NCI-H2107 treated with DMSO at 0.1 percent for 48 hours (cell line): ENCODE measurements around the gene MITF.

Experiments
- DNase-seq: peaks from one replicate; lab custom pipeline; 2025; ENCODE audit not compliant: unreplicated experiment; lab: John Stamatoyannopoulos, UW

Gene MITF, protein sequence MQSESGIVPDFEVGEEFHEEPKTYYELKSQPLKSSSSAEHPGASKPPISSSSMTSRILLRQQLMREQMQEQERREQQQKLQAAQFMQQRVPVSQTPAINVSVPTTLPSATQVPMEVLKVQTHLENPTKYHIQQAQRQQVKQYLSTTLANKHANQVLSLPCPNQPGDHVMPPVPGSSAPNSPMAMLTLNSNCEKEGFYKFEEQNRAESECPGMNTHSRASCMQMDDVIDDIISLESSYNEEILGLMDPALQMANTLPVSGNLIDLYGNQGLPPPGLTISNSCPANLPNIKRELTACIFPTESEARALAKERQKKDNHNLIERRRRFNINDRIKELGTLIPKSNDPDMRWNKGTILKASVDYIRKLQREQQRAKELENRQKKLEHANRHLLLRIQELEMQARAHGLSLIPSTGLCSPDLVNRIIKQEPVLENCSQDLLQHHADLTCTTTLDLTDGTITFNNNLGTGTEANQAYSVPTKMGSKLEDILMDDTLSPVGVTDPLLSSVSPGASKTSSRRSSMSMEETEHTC

DNA sequence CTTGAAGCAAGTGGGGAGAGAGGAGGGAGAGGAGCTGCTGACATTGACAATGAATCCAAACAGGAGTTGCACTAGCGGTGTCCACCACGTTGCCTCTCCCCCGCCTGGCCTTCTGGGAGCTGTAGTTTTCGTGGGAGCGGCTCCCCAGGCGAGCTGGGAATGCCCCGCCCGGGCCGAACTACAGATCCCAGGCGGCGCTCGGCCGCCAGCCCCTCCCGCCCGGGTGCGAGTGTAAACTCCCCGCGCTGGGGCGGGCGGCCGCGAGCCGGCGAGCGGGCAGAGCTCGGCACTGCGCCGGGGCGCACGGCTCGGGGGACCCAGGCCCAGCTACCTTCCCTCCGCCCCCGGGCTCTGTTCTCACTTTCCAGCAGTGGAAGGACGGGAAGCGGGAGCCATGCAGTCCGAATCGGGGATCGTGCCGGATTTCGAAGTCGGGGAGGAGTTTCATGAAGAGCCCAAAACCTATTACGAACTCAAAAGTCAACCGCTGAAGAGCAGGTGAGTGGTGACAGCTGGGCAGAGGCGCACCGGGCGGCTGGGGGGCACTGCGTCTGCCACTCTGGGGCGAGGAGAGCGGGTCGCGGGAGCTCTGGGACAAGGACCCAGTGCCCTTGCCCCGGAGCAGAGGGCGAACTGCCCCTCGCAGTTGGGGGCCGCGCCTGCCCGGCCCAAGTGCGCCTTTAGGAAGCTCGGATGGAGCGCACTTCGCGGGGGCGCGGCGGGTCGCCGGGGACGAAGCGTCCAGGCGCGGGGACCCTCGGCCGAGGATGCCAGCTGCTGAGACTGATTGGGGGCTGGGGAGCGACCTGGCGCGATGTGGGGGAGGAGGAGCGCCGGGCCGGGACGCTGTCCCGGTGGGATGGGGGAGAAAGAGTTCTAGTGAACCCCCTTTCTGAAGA, at the start of gene MITF:
MITF (plus strand) TSS at position 261 of the 899 bp plus-strand sequence; CDS start at position 395, 134 bp downstream.
- no peak for DNase-seq

GRCh38 chr3:69691860-69692259, 47.4 kb upstream of the MITF start:
- no peak for DNase-seq

GRCh38 chr3:69692761-69693160, 46.5 kb upstream of the MITF start:
- DNase-seq, result no peak

DNA sequence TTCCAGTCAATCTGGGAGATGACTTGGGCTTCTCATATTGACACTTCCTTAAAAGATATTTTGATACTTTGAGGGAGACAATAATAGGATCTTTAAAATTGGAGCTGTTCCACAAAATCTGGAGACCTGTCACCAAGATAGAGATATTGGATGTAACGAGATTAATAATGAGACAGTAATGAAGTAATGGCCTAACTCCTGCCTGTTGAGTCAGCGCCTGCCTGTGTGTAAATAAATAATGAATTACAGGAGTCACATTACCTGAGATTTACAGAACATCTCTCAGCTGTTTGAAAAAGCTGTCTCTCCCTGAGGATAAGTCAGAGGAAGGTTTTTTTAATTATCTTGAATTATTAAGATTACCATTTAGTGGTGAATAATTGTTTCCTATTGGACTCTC, 43.8 kb upstream of the MITF start:
- no peak for DNase-seq

- DNase-seq, result no peak
Measured at GRCh38 chr3:69695933-69696332, 43.3 kb upstream of the MITF start.

- DNase-seq, result no peak
Measured at GRCh38 chr3:69696367-69696766, 42.9 kb upstream of the MITF start.

DNA sequence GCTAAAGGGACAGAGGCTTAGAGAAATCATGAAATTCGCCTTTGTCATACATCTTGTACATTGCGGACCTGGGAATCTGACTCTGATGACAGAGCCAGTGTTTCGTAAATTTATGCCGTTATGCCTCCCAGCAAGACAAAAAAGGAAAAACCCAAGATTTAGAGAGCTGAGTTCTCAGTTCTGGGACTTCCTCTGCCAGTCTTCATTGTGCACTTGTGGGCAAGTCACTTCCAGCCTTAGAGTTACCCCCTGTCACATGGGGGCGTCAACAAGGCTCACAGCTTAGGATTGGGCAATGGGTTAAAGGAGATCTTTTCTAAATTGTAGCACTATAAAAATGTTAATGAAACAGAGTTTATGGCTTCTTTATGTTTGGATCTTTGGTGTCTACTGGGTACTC, 41.9 kb upstream of the MITF start:
- no peak for DNase-seq

DNA sequence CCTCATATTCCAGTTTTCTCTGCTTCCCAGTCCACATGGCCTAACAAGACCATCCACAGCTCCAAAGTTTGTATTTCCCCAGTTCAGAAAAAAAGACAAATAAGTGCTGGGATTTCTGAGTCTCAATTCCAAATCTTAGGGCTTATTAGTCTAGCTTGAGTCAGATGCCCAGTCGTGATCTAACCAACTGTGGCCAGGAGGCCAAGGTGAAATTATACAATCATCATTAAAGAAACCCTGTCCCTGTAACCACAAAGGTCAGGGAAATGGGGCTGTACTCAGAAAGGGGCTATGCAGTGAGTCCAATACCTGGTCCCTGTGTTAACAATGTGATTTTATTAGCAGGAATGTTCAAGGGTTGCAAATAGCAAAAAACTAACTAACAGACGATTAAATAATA, 40.5 kb upstream of the MITF start:
- no peak for DNase-seq

GRCh38 chr3:69699183-69699582, 40.1 kb upstream of the MITF start:
- DNase-seq, result no peak

- DNase-seq, result no peak
Measured at GRCh38 chr3:69700949-69701348, 38.3 kb upstream of the MITF start.

DNA sequence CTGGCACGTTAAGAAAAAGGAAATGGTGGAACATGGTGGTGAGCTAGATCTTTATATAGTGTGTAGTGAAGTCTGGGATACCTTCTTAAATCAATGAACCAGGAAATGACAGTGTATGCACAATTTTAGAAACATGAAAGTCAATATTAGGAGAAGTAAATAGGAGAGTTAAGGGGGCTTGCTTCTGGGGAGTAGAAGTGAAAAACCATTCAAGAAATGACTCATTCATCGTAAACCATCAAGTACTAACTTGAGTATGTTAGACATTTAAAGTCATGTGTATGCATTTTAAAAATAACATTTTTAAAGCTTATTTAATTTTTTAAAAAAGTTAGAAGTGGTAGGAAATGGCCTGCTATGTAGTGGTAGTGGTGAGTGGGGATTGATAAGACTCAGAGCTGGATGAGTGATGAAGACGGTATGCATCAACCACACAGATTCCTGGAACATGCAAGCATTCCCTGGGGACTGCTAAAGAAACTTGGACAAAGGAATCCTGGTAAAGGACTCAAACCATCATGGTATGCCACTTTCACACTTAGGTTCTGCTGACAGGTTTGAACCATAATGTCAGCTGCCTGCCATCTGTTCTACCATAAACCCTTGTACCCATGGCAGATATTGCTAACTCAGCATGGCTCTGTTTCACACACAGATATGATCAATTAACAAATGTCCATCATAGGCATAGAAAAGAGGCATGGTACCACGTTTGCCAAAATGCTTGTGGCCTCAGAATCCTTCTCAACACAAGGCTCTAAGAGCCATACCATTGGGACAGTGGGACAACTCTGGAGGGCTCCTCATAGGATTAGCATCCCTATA, 28.9 kb upstream of the MITF start:
- no peak for DNase-seq

GRCh38 chr3:69712269-69712668, 27.0 kb upstream of the MITF start:
- DNase-seq, result no peak

- no peak for DNase-seq
Measured at GRCh38 chr3:69712933-69713332, 26.3 kb upstream of the MITF start.

DNA sequence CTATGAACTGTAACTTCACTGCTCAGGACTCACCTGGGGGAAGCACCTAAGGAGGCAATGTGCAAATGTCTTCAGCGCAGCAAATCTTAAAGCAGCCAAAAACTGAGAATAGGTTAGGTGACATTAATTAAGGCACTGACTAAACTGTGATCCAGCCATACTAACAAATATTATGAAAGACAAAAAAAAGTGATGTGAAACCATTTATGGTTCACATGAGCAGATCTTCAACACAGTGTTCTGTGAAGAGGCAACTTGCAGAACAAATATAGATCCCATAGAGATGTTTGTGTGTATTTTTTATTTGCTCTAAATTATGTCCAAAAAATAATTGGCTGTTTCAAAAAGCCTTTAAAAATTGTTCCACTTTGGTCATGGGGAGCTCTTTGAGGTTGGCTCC, 24.1 kb upstream of the MITF start:
- DNase-seq, result no peak

- no peak for DNase-seq
Measured at GRCh38 chr3:69716119-69716518, 23.1 kb upstream of the MITF start.

- no peak for DNase-seq
Measured at GRCh38 chr3:69718866-69719586, 20.2 kb upstream of the MITF start.

GRCh38 chr3:69719587-69720122, 19.6 kb upstream of the MITF start:
- DNase-seq, result no peak

- DNase-seq, result no peak
Measured at GRCh38 chr3:69720824-69721223, 18.4 kb upstream of the MITF start.

- no peak for DNase-seq
Measured at GRCh38 chr3:69723389-69723788, 15.9 kb upstream of the MITF start.
